HG02870 (cell line): Measurements from ENCODE around the gene NHS.

Source experiments
- ATAC-seq: cut with Tn5 transposase; IDR thresholded peaks from one replicate; pipeline ENCODE4 v1.9.1; 2021; ENCODE audit warnings: mild to moderate bottlenecking, moderate library complexity; ENCODE audit not compliant: unreplicated experiment

Gene NHS

DNA sequence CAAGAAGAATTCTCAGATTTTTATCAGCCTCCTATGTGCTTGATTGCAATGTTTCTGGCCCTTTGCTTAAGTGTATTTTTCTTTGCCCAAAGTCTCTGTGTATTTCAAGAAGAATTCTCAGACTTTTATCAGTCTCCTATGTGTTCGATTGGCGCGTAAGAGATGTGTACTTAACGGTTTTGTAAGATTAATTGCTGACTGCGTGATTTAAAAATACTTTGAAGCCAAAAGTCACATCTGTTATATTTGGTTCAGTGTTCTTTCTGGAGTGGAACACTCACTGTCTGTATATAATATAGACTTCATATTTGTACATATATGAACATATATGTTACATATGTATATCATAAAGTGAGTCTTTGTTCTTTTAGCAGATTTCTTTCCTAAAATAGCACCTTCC, 373.7 kb downstream of the NHS start:
- no peak for ATAC-seq

DNA sequence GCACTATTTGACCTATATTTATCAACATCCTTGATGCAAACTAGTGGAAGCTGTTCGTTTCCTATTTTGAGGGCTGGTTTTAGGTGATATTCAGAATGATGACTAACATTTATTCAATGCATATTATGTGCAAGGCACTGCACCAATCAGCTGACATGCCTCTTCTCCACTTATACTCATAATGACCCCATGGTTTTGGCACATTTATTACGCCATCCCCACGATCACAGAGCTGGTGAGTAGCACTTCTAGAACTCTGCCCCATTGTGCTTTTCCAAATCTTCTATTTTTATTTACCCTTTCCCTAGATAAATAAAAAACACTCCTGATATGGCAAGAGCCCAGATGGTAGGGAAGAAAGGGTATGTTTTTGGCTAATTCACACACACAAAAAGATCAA, 375.4 kb downstream of the NHS start:
- no peak for ATAC-seq

DNA sequence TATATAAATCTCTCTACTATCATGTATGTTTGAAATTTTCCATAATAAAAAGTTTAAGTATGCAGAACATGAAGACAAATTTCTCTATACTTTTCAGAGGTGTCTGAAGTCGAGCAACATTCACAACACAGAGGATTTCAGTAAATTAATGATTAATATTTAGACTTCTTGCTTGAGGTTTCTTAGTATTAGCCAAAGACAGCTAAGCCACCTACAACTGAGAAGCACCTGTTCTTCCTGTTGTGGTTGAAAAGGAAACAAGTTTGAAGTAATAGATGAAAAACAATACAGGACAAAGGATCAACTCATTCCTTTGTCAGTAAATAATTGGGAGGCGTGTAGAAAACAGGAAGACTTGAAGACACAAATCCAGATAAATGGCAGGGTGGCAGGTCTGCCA, 383.4 kb downstream of the NHS start:
- ATAC-seq, result no peak

DNA sequence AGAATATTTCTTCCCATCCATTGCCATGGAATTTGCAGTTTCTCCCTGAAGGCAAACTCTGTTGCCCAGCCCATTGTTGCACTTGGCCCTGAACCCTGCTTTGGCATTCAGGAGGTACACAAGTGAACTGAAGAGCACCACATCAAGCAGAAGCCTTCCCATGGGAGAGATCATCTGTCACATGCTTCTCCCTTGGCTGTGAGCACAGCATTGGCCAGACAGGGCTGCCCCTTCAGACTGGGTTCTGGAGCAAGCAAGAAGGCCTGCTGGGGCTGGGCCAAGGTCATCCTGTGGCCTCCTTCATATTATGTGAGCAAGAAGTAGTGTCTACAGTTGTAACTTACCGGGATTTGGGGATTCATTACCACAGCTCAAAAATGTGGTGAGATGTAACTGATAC, 385.0 kb downstream of the NHS start:
- no peak for ATAC-seq

DNA sequence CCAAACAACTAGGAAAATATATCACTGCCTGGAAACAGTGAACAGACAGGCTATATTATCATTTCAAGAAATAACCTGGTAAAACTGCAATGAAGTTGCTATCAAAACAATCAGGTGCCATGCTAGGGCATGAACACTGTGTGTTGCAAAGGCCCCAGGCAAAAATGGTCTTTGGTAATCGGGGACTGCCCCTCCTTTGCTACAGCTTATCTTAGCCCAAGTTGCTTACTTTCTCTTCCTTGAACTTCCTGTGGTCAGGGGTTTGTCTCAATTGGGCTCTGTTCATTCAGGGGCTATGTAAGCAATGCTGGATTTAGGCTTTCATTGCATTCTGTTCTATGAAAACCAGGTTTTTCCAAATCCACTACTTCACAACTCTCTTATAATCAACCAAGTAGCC, 392.7 kb downstream of the NHS start:
- ATAC-seq, result no peak

DNA sequence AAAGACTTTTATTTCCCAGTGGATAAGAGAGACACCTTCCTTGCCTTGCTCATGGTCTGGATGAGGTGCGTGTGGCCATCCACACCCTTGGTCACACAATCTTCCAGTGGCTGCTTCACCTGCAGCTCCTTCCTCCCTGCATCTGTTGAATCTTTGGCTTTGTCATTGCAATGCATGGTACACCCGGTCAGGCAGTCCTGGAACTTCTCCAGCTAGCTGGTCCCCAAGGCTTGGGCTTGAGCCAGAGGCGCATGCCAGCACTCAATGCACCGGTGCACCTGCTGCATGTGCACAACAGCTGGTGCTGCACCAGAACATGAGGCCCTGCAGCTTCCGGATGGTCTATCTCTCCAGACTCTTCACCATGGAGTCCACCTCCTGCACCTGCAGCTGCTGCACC, 394.0 kb downstream of the NHS start:
- ATAC-seq, result no peak

DNA sequence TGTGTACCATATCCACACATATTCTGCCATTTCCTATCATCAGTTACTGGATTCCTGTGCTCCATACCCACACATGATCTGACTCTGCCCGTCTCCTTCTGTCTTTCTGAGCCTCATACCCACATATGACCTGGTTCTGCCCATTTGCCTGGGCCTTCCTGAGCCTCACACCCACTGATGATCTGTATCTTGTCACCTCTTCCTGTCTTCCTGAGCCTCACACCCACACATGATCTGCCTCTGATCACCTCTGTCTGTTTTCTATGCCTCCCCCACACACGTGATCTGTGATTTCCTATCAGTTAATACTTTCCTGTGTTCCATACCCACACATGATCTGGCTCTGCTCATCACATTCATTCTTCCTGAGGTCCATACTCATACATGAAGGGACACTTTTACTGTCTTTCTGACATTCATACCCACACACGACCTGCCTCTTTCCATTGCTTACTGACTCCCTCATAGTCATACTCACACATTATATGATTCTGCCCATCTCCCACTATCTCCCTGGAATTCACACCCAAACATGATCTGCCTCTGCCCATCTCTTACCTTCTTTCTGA, 394.8 kb downstream of the NHS start:
- ATAC-seq, result no peak

DNA sequence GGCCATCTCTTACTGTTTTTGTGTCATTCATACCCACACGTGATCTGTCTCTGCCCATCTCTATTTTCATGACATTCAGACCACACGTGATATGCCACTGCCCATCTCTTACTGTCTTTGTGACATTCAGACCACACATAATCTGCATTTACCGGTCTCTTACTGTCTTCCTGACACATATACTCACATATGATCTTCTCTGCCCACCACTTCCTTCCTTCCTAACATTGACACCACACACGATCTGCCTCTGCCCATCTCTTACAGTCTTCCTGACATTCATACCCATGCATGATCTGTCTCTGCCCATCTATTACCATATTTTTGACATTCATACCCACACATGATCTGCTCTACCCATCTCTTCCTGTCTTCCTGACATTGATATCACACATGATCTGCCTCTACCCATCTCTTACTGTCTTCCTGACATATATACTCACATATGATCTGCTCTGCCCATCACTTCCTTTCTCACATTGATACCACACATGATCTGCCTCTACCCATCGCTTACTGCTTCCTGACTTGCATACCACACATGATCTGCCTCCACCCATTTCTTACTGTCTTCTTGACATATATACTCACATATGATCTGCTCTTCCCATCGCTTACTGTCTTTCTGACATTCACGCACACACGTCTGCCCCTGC, 398.3 kb downstream of the NHS start:
- no peak for ATAC-seq

DNA sequence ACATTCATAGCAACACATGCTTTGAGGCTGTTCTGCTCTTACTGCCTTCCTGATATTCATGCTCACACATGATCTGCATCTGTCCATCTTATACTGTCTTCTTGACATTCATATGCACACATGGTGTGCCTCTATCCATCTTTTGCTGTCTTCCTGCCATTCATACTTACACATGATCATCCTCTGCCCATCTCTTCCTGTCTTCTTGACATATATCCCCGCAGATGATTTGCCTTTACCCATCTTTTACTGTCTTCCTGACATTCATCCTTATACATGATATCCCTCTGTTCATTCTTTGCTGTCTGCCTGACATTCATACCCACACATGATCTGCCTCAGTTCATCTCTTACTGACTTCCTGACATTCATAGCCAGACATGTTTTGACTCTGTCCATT, 399.1 kb downstream of the NHS start:
- no peak for ATAC-seq

DNA sequence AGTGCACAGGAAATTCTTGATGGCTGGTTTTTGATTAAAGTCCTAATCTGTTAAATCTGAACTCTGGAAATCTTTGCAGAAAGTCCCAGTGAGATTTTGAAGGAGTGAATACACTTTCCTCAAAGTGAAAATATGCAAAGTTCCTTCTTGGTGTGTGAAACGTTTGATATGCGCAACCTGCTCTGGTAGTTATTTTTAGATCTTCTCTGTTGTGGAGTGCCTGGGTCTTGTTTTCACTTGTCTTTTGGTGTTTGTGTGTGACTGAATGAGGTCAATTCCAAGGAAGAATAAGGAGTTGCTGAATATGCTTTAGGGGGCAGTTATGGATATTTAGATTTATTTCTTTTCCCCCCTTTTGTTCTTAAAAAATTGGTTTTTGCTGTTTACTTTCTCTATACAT, 404.0 kb downstream of the NHS start:
- ATAC-seq, result no peak

DNA sequence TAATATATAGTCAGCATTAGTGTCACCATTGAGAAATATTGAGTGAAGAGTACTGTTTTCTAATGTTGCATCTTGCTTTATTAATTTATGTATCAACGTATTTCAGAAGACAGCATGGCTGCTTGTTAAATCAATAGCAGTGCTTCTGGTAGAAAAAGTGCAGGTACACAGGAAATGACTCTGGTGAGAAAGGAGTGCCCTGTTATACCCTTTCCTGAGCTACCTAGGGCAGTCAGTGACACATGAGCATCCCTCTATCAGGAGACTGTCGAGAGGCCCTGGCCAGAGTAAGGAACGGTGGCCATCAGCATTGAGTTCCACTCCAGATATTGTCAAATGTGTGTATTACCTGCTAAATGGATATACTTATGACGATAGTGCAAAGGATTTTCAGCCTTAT, 404.4 kb downstream of the NHS start:
- ATAC-seq, result no peak
